ENCODE results near the gene COQ8A. TPM values are rescaled to one million over a fixed set of nuclear protein-coding genes. Genes with fewer than 3 reads are reported as not detected.

The COQ8A gene
- total and polyA plus RNA-seq, 2 experiments from 2014 or later, result 25.2 to 37.4 TPM

DNA sequence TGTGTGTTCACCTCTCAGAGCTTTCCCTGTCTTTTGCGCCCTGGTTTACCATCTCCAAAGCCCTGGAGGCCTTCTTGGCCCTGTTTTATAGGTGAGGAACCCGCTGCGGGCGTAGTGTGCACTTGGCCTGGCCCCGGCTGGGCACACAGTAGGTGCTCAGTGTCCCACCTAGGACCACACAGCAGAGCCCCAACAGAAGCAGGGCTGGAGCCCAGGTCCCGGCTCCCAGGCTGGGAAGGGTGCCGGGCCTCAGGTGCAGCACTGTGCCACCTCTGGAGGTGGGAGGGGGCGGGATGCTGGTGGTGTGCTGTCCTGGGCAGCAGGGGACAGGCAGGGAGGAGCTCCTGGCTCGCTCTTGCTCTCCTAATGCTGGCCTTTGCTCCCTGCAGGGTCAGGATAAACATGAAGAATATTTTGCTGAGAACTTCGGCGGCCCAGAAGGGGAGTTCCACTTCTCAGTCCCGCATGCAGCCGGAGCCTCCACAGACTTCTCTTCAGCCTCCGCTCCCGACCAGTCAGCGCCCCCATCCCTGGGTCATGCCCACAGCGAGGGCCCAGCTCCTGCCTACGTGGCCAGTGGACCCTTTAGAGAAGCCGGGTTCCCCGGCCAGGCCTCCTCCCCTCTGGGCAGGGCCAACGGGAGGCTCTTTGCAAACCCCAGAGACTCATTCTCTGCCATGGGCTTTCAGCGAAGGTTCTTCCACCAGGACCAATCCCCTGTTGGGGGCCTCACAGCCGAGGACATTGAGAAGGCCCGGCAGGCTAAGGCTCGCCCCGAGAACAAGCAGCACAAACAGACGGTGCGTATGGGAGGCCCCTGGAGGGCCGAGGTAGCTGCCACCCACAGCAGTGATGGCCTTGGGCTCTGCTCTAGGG, 24.8 kb downstream of the COQ8A start (continued):
- TF ChIP-seq, protein P1, sequence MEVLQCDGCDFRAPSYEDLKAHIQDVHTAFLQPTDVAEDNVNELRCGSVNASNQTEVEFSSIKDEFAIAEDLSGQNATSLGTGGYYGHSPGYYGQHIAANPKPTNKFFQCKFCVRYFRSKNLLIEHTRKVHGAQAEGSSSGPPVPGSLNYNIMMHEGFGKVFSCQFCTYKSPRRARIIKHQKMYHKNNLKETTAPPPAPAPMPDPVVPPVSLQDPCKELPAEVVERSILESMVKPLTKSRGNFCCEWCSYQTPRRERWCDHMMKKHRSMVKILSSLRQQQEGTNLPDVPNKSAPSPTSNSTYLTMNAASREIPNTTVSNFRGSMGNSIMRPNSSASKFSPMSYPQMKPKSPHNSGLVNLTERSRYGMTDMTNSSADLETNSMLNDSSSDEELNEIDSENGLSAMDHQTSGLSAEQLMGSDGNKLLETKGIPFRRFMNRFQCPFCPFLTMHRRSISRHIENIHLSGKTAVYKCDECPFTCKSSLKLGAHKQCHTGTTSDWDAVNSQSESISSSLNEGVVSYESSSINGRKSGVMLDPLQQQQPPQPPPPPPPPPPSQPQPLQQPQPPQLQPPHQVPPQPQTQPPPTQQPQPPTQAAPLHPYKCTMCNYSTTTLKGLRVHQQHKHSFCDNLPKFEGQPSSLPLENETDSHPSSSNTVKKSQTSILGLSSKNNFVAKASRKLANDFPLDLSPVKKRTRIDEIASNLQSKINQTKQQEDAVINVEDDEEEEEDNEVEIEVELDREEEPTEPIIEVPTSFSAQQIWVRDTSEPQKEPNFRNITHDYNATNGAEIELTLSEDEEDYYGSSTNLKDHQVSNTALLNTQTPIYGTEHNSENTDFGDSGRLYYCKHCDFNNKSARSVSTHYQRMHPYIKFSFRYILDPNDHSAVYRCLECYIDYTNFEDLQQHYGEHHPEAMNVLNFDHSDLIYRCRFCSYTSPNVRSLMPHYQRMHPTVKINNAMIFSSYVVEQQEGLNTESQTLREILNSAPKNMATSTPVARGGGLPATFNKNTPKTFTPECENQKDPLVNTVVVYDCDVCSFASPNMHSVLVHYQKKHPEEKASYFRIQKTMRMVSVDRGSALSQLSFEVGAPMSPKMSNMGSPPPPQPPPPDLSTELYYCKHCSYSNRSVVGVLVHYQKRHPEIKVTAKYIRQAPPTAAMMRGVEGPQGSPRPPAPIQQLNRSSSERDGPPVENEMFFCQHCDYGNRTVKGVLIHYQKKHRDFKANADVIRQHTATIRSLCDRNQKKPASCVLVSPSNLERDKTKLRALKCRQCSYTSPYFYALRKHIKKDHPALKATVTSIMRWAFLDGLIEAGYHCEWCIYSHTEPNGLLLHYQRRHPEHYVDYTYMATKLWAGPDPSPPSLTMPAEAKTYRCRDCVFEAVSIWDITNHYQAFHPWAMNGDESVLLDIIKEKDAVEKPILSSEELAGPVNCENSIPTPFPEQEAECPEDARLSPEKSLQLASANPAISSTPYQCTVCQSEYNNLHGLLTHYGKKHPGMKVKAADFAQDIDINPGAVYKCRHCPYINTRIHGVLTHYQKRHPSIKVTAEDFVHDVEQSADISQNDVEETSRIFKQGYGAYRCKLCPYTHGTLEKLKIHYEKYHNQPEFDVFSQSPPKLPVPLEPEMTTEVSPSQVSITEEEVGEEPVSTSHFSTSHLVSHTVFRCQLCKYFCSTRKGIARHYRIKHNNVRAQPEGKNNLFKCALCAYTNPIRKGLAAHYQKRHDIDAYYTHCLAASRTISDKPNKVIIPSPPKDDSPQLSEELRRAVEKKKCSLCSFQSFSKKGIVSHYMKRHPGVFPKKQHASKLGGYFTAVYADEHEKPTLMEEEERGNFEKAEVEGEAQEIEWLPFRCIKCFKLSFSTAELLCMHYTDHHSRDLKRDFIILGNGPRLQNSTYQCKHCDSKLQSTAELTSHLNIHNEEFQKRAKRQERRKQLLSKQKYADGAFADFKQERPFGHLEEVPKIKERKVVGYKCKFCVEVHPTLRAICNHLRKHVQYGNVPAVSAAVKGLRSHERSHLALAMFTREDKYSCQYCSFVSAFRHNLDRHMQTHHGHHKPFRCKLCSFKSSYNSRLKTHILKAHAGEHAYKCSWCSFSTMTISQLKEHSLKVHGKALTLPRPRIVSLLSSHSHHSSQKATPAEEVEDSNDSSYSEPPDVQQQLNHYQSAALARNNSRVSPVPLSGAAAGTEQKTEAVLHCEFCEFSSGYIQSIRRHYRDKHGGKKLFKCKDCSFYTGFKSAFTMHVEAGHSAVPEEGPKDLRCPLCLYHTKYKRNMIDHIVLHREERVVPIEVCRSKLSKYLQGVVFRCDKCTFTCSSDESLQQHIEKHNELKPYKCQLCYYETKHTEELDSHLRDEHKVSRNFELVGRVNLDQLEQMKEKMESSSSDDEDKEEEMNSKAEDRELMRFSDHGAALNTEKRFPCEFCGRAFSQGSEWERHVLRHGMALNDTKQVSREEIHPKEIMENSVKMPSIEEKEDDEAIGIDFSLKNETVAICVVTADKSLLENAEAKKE (CRISPR knock-in tag; IDR thresholded peaks at IDR 0.05), result no peak
- TF ChIP-seq NANOG (IDR thresholded peaks at IDR 0.05; ENCODE audit: borderline replicate concordance) (no peak), STAT1 (IDR thresholded peaks at IDR 0.05; ENCODE audit: unreplicated experiment) (no peak)
- TF ChIP-seq, protein P2, sequence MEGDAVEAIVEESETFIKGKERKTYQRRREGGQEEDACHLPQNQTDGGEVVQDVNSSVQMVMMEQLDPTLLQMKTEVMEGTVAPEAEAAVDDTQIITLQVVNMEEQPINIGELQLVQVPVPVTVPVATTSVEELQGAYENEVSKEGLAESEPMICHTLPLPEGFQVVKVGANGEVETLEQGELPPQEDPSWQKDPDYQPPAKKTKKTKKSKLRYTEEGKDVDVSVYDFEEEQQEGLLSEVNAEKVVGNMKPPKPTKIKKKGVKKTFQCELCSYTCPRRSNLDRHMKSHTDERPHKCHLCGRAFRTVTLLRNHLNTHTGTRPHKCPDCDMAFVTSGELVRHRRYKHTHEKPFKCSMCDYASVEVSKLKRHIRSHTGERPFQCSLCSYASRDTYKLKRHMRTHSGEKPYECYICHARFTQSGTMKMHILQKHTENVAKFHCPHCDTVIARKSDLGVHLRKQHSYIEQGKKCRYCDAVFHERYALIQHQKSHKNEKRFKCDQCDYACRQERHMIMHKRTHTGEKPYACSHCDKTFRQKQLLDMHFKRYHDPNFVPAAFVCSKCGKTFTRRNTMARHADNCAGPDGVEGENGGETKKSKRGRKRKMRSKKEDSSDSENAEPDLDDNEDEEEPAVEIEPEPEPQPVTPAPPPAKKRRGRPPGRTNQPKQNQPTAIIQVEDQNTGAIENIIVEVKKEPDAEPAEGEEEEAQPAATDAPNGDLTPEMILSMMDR (conservative IDR thresholded peaks at IDR 0.05; ENCODE audit: low read depth in 2 of 2), result no peak
